GM19239 (cell line): ENCODE results near the gene SEPTIN3.

Experiments
- DNase-seq: peaks from one replicate; pipeline ENCODE4 v3.0.0; 2011; ENCODE audit warnings: low spot score; ENCODE audit not compliant: insufficient read length
- FAIRE-seq: peaks from 2 replicates; lab custom pipeline; 2011; peaks lifted over from hg19 to GRCh38; lab: Jason Lieb, UNC

SEPTIN3 gene, protein sequence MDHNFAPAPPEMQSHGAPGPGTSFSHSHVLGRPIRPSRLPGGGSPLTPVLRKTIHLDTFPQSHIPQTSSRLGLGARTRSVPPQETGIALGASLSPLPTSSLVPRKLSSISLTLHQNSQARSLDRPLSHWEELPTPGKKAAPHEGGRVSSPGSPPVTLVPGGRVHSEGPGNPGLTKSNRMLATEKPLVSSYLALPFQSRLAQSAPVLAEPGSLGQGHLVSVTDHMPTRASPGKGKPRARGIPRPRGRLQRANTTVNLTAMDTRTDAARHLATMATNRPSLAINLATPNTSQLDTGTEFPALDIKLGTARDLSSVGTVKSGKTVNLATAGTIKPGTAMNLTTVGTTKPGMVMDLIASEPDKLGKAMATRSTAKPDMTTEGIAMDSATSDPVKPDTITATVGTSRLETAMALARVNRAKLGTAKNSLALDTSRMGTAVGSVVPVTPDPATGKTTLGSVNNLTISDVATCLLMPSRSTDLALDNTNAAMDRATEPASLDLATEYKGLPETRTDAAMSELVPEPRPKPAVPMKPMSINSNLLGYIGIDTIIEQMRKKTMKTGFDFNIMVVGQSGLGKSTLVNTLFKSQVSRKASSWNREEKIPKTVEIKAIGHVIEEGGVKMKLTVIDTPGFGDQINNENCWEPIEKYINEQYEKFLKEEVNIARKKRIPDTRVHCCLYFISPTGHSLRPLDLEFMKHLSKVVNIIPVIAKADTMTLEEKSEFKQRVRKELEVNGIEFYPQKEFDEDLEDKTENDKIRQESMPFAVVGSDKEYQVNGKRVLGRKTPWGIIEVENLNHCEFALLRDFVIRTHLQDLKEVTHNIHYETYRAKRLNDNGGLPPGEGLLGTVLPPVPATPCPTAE

GRCh38 chr22:41969110-41969646, at the start of gene SEPTIN3:
SEPTIN3 (plus strand) TSS chr22:41969443; CDS start chr22:41971493, 2,050 bp downstream.
- no peak for FAIRE-seq

DNA sequence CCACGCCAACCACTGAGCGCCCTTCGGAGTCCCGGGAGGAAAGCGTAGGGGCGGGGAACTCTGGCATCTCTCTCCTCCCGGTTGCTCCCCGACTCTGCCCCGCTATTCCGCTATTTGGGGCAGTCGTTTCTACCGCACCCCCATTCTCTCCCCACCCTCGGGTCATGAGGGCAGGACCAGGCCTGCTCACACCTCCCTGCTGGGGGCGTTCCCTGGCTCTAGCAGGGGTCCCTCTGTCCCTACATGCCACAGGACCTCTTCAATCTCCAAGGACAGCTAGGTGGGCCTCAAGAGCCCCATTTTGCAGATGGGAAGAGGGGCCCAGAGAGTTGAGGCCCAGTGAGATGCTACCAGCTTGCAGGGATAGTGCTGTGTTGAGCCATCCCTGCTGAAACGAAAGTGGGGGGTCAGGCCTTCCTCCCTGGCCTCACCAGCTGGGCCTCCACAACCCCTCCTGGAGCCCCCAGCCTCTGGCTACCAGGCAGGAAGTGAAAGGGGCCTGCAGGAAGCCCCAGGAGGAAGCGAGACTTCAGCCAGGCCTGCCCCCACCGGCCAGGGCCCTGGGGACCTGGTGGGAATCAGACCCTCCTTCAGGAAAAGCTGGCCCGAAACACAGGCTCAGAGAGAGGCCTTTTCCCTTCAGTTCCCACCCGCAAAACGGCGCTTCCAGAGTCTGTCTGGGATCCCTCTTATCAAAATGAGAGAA, 48.8 kb upstream of the SEPTIN3 start:
- peak; percentile 95 for FAIRE-seq
- no peak for DNase-seq

More at GRCh38 chr22:41969110-41969646, at the start of gene SEPTIN3:
- no peak for DNase-seq

DNA sequence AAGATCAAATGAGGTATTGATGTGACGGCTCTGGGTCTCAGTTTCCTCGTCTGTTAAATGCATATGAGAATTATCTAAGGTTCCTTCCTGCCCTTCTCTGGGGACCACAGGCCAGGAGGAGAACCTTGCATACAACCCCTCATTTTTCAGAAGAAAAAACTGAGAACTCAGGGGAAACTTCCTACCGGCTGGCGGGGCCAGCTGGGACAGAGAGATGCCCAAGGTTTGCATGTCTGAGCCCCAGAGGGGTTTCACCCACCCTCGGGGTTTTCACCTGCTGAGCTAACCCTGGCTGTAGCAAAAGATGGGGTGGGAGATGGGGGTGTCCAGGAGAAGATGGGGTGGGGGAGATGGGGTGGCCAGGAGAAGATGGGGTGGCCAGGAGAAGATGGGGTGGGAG, 46.9 kb upstream of the SEPTIN3 start:
- DNase-seq (no peak), FAIRE-seq (peak; percentile 87)

DNA sequence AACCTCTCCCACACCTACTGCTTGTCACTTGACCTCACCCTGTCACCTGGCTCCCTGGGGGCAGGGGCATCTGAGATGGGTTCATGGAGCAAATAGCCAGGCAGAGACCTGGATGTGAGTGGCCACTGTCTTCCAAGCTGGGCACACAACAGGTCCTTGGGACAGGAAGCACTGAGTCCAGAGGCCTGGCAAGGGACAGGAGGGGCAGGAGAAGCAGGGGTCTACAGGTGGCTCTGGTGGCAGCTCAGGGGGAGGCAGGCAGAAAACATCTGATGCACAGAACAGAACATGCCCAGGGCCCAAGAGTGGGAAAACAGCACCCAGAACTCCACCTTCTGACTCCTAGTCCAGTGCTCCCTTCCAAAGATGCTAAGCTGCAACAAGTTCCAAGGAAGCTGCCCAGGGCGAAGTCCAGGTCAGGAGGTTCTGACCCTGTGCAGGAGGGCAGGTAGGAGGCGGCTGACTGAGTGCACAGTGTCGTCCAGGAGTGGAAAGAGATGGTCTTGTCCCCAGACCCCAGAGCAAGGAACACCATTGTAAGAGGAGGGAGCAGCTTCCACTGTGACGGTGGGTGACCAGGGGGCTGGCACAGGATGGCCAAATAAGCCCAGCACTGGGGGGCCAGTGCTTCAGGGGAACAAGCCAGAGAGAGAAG, 46.2 kb upstream of the SEPTIN3 start:
- DNase-seq (no peak), FAIRE-seq (no peak)

- DNase-seq (no peak), FAIRE-seq (no peak)
Measured at GRCh38 chr22:41923595-41924276, 45.5 kb upstream of the SEPTIN3 start.

- DNase-seq, result no peak
- peak; percentile 90 for FAIRE-seq
Measured at GRCh38 chr22:41925783-41926460, 43.3 kb upstream of the SEPTIN3 start.

- FAIRE-seq (peak; percentile 88), DNase-seq (no peak)
Measured at GRCh38 chr22:41927813-41928212, 41.4 kb upstream of the SEPTIN3 start.

GRCh38 chr22:41928593-41929417, 40.4 kb upstream of the SEPTIN3 start:
- no peak for DNase-seq
- FAIRE-seq, result peak; percentile 86

- FAIRE-seq (peak; percentile 86), DNase-seq (no peak)
Measured at GRCh38 chr22:41929418-41929810, 39.8 kb upstream of the SEPTIN3 start.

GRCh38 chr22:41931701-41932269, 37.5 kb upstream of the SEPTIN3 start:
- no peak for DNase-seq
- peak; percentile 94 for FAIRE-seq

DNA sequence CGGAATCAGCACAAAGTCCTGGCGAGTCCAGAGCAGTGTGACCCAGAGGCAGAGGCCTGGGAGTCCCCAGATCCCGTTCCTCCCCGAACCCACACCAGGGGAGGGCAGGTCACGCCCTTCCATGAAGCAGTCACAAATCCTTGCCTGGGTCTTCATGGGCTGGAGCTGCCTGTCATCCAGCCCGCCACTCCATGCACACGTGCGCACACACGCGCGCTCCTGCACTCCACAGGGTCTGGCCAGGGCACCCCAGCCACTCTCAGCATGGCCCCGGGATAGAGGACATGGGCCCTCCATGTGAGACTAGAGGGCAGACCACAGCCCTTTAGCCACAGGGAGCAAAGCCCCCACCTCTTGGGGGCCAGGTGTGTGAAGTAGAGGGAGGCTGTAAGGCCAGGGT, 36.9 kb upstream of the SEPTIN3 start:
- DNase-seq (no peak), FAIRE-seq (no peak)

DNA sequence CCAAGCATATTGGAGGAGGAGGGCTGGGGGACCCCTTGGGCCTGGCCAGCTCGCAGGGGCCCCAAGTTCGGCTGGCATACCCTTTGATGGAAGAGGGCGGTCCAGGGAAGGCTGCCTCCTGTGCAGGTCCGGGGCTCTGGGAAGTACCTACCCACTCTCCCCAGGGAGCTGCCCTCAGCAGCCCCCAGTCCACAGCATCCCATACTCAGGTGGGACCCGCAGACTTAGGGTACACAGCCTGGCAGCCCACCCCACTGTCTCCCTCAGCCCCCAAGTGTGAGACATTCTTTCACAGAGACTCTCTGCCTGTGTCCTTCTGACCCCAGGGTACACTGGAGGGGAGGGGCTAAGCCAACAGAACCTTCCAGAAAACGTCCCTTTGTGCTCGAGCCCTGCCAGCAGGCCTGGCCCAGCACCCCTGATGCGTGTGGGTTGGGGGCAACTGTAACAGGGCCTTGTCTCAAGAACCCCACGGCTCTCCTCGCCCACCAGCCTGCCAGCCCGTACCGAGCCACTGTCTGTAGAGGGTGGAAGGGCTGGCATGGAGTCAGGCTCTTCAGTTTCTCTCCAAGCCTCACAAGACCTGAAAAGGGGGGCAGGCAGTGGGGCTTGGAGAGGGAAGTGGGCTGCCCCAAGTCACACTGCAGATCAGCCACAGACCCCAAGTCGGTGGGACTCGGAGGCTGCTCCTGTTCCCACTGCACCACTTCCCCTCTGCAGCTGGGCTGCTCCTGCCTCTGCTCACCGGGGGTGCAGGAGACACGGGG, 35.6 kb upstream of the SEPTIN3 start:
- no peak for DNase-seq
- peak; percentile 28 for FAIRE-seq

DNA sequence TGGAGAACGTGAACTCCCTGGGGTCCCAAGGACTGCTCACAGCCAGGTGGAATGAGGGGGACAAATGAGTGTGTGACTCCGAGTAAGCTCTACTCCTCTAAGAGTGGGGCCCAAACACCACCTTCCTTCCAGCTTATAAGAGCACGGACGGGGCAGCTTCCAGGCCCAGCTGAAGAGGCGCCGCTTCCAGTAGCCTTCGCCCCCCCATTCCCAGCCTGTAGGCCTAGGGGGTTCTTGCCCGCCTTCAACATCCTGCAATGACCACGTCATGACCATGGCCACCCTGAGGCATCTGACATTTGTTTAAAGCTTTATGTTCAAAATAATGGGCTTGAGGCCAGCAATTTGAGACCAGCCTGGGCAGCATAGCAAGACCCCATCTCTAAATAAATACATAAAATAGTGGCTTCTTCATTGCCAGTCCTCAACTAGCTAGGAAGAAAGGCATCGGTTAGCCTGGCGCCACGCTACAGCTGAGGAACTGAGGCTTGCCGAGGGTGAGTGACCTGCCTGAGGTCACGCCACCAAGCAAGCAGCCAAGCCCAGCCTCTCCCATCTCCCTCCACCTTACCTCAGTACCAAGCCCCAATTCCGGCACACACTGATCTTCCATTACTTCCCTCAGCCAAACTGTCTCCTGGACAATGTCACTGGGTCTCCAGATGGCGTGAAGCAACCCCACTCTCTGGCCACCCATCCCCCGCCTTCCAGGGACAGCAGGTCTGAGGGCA, 34.8 kb upstream of the SEPTIN3 start:
- no peak for FAIRE-seq
- DNase-seq, result no peak

- no peak for DNase-seq
- no peak for FAIRE-seq
Measured at GRCh38 chr22:41935015-41935351, 34.3 kb upstream of the SEPTIN3 start.

DNA sequence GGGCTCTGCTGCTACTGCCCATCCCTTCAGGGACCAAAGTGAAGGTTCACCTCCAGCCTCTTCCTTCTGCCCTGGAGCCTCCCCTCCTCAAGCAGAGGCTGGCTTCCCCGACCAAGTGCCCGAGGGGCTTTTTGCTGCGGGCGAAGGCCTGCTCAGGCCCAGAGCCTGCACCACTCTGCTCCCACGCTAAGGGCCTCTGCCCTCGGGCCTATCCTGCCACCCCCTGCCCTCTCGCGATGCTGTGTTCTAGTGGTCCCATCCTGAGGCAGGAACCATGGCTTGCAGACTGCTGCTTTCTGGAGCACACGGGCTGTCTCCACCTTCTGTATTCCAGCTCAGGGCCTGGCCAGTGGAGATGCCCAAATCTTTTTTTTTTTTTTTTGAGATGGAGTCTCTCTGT, 33.7 kb upstream of the SEPTIN3 start:
- FAIRE-seq, result peak; percentile 67
- no peak for DNase-seq

DNA sequence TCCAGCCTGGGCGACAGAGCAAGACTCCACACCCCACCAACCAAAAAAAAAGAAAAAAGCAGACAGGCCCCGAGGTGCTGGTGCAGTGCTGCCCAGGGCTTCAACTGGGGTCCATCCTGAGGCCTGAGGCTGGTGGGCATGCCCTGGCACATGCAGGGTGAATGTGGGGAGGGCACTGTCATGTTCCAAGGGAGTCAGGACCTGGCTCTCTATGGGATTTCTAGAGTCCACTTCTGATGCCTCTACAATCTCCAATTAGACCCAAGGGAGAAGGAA, 32.4 kb upstream of the SEPTIN3 start:
- FAIRE-seq, result no peak
- DNase-seq, result no peak
